ENCODE results near the gene AP1B1. TPM values are rescaled to one million over a fixed set of nuclear protein-coding genes. Genes with fewer than 3 reads are reported as not detected.

The AP1B1 gene
- total RNA-seq, 4 donors from 2014 or later: 58.0 to 77.3 (median 75.3) TPM

DNA sequence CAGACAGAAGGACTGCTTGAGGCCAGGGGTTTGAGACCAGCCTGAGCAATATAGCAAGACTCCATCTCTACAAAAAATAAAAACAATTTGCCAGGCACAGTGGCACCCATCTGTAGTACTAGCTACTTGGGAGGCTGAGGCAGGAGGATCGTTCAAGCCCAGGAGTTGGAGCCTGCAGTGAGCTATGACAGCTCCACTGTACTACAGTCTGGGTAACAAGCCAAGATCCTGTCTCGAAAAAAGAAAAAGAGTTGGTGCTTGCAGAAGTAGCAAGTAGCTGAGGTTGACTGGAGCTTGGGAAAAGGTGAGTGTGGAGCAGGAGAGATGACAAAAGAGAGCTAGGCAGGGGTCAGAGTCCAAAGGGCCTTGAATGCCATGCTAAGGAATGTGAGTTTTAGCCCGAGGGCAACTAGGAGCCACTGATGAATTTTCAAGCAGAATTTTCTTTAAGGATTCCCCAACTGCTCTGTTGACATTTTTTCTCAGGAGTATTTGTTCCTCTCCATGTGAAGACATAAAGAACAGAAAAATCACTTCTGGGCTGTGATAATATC is 3.1 kb downstream of the AP1B1 start:
- TF ChIP-seq, protein P1, sequence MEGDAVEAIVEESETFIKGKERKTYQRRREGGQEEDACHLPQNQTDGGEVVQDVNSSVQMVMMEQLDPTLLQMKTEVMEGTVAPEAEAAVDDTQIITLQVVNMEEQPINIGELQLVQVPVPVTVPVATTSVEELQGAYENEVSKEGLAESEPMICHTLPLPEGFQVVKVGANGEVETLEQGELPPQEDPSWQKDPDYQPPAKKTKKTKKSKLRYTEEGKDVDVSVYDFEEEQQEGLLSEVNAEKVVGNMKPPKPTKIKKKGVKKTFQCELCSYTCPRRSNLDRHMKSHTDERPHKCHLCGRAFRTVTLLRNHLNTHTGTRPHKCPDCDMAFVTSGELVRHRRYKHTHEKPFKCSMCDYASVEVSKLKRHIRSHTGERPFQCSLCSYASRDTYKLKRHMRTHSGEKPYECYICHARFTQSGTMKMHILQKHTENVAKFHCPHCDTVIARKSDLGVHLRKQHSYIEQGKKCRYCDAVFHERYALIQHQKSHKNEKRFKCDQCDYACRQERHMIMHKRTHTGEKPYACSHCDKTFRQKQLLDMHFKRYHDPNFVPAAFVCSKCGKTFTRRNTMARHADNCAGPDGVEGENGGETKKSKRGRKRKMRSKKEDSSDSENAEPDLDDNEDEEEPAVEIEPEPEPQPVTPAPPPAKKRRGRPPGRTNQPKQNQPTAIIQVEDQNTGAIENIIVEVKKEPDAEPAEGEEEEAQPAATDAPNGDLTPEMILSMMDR (IDR thresholded peaks at IDR 0.05): no peak
- DNase-seq (ENCODE audit: low spot score): no peak
- no peak for ATAC-seq (ENCODE audit: low FRiP score)

DNA sequence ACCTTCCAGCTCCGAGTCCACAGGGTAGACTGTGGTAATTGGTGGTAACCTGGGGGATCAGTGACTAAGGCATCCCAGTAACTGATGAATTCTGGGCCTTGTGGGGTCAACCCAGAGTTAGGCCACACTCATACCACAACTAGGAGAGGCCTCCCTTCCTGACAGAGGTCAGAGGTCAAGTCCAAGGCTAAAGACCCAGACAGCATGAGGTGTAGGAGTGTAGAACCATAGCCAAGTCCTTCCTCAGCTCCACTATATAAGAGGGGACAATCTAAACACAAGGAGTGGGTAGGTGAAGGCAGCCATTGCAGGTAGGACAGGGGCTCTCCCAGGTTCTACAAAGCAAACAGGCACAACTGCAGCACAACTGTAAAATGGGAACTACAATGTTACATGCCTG is 4.6 kb downstream of the AP1B1 start:
- ATAC-seq (ENCODE audit: low FRiP score): no peak
- no peak for DNase-seq (ENCODE audit: low spot score)
- TF ChIP-seq, protein P1 (IDR thresholded peaks at IDR 0.05): no peak

DNA sequence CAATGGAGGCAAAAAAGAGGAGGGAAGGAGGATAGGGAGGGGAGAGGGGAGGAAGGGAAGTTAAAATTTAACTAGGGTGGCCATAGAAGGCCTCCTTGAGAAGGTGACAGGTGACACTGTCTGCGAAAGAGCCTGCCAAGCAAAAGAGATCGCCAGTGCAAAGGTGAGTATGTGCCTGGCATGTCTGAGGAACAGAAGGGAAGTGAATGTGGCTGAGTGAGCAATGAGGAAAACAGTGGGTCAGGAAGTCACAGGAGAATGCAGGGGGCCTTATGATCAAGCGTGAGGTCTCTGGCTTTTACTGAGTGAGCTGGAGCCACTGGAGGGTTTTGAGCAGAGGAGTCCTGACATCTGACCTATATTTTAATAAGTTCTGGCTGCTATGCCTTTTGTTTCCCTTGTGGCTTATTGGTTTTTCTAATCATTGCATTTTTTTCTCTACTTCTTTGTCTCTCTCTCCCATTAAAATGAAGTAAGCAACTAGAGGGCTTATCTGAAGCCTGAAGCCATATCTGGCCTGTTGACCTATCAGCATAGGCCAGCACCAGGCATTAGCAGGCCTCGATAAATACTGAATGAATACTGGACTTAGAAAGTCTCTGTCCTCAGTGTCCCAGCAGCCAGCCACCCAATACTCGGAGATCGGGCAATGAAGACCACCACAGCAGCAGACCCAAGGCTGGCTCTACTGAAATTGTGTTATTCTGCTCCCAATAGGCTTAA is 5.6 kb downstream of the AP1B1 start:
- DNase-seq (ENCODE audit: low spot score): no peak
- no peak for ATAC-seq (ENCODE audit: low FRiP score)
- TF ChIP-seq, protein P1 (IDR thresholded peaks at IDR 0.05): no peak

DNA sequence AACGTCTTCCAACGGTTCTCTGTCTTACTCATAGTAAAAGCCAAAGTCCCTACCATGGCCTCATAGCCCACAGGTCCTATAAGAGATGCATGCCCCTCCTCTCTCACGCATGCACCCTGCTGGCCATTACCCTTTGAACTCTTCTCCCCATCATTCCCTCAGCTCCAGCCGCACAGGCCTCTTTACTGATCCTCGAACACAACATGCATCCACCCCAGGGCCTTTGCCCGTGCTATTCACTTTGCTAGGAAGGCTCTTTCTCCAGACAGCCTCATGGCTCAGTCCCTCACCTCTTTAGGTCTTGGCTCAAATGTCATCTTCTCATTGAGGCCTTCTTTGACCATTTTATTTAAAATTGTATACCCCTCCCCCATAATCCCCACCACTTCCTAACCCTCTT is 7.5 kb downstream of the AP1B1 start:
- no peak for DNase-seq (ENCODE audit: low spot score)
- ATAC-seq (ENCODE audit: low FRiP score): no peak
- TF ChIP-seq, protein P1 (IDR thresholded peaks at IDR 0.05): no peak

DNA sequence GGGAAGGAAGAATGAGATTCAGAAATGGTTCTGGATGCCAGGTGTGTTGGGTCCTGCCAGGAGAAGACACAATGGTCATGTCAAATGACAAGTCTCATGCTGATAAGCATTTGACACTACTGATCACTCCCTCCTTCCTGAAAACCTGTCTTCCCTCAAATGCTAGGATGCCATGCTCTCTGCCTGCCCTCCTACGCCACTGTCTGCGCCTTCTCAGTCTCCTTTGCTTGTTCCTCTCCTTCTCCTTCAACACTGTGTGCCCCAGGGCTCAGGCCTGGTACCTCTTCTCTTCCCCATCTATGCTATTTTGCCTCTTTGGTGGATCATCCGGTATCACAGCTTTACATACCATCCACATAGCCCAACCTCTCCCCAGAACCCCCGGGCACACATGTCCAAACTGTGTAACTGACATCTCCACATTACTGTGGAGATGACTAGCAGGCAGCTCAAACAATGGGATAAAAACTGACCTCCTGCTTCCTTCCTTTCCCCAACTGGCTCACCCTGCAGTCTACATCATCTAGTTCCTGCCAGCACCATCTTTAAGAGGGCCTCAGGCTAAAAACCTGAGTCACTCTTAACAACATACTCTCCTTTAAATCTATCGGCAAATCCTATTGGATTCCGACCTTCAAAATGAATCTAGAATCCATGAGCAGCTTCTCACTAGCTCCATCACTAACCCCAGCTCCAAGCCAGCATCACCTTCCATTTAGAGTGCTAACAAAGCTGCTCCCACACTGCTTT is 8.2 kb downstream of the AP1B1 start:
- TF ChIP-seq, protein P1 (IDR thresholded peaks at IDR 0.05): no peak
- ATAC-seq (ENCODE audit: low FRiP score) (no peak), DNase-seq (ENCODE audit: low spot score) (no peak)

DNA sequence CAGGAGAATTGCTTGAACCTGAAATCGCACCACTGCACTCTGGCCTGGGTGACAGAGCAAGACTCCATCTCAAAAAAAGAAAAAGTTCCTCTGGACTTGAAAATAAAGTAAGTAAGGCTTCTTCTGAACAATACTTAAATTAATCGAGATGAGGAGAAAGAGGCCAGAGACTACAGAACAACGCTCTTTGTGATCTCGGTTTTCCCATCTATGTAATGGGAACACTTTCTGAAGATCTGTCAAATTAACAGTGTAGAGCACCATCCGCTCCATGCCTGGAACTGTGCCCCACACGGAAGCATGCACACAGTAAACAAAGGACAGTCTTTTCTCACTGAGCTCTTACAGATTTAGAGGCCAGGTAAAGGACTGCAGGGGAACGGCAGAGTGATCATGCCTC is 9.1 kb downstream of the AP1B1 start:
- DNase-seq (ENCODE audit: low spot score): no peak
- ATAC-seq (ENCODE audit: low FRiP score): no peak

More for the DNA sequence above, 9.1 kb downstream of the AP1B1 start:
- TF ChIP-seq, protein P1 (IDR thresholded peaks at IDR 0.05): no peak
